ENCODE results near the gene MYORG.
"Not testable (repeated sequence)": the region's sequence is repeated elsewhere in the genome, so short reads cannot be mapped to it uniquely, and the experiment has no call there.

DNA sequence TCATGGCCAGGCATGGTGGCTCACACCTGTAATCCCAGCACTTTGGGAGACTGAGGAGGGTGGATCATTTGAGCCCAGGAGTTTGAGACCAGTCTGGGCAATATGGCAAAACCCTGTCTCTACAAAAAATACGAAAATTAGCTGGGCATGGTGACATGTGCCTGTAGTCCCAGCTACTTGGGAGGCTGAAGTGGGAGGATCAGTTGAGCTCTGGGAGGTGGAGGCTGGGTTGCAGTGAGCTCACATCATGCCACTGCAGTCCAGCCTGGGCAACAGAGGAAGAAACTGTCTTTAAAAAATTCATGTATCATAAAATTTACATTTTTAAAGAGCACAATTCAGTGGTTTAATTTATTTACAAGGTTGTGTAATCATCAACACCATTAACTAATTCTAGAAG, 23.7 kb downstream of the MYORG start:
- TF ChIP-seq, protein P1, sequence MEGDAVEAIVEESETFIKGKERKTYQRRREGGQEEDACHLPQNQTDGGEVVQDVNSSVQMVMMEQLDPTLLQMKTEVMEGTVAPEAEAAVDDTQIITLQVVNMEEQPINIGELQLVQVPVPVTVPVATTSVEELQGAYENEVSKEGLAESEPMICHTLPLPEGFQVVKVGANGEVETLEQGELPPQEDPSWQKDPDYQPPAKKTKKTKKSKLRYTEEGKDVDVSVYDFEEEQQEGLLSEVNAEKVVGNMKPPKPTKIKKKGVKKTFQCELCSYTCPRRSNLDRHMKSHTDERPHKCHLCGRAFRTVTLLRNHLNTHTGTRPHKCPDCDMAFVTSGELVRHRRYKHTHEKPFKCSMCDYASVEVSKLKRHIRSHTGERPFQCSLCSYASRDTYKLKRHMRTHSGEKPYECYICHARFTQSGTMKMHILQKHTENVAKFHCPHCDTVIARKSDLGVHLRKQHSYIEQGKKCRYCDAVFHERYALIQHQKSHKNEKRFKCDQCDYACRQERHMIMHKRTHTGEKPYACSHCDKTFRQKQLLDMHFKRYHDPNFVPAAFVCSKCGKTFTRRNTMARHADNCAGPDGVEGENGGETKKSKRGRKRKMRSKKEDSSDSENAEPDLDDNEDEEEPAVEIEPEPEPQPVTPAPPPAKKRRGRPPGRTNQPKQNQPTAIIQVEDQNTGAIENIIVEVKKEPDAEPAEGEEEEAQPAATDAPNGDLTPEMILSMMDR (IDR thresholded peaks at IDR 0.05; ENCODE audit: low read length), result not testable (repeated sequence)
- TF ChIP-seq EZH2 (optimal IDR thresholded peaks at IDR 0.05; ENCODE audit: low read depth, low read length); EZH2phosphoT487 (IDR thresholded peaks at IDR 0.05; ENCODE audit: low read length): not testable (repeated sequence)

Data from MM.1S (cell line).